HG03175 (cell line): ENCODE data around the gene SPIRE2.

Experiments used
- ATAC-seq: cut with Tn5 transposase; IDR thresholded peaks from one replicate; pipeline ENCODE4 v1.9.1; 2021; ENCODE audit warnings: mild to moderate bottlenecking, moderate library complexity; ENCODE audit not compliant: unreplicated experiment

The SPIRE2 gene

DNA sequence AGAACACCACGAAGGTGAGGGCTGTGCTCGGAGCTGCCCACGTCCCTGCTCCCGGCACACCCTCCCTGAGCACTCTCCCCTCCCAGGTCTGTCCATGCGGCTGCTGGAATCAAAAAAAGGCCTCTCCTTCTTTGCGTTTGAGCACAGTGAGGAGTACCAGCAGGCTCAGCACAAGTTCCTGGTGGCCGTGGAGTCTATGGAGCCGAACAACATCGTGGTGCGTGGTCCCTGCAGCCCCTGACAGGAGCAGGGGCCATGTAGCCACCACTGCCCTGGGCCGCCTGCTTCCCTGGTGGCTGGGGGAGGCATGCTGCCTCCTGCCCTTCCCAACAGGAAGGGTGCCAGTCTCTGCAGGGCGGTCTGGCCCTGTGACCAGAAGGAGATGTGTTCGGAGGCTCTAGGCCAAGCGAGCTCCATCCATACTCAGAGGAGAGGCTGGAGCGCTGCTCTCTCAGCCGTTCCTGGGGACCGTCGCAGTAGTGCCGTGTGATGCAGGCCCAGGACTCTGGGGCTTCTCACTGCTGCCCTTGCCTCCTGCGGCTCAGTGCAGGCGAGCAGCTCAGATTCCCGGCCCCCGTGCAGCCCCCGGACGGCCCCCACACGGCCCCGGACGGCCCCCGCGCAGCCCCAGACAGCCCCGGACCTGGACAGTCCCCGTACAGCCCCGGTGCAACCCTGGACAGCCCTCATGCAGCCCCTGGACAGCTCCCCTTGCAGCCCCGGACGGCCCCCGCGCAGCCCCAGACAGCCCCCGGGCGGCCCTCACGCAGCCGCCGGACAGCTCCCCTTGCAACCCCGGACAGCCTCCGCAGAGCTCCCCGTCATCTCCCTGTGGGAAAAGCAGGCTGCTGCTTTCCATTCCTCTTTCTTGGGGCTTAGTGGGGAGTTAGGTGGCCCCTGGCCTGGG lies 65.6 kb downstream of the SPIRE2 start:
- no peak for ATAC-seq

DNA sequence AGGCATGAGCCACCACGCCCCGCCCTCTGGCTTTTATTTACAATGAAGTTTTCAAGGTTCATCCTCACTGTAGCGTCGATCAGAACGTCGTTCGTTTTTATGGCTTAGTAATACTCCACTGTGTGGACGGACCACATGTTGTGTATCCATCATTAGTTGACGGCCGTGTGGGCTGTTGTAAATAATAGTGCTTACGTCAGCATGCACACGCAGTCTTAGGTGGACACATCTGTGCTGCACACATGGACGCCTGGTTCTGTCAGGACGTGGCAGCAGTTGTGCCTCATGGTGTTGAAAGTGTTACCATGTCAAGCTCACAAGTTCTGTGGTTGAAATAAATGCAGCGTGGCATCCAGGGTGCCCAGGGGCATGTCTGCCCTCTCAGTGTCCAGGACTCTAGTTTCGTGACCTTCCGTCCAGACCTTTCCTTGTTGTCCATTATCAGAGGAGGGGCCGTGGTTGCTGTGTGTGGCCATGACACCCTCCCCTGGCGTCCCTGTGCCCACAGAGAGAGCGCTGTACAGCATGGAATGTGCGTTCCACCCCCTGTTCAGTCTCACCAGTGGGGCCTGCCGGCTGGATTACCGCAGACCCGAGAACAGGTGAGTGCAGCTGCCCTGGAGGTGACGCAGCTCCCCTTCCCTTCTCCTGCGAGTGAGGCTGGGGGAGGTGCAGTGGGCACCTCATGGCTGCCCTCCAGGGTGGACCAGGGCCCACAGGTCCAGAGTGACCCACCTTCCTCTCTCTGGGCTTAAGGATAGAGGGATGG lies 67.4 kb downstream of the SPIRE2 start:
- ATAC-seq: no peak

DNA sequence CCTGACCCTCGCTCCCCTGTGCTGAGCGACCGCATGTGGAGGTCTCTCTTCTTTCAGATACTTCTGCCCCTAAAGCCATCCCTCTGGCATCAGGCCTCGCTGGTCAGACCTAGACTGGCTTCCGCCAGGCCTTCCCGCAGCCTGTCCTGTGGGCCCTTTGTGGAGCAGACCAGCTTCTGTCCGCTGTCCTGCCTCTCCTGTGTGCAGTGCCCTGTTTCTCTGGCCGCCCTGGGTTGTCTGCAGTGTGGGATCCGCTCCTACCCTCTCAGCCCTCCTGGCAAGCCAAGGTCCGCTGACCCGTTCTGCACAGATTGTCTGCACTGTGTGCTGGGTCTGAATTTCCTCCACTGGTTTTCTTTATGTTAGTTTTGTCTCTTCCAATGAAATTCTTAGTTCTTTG lies 68.9 kb downstream of the SPIRE2 start:
- no peak for ATAC-seq

DNA sequence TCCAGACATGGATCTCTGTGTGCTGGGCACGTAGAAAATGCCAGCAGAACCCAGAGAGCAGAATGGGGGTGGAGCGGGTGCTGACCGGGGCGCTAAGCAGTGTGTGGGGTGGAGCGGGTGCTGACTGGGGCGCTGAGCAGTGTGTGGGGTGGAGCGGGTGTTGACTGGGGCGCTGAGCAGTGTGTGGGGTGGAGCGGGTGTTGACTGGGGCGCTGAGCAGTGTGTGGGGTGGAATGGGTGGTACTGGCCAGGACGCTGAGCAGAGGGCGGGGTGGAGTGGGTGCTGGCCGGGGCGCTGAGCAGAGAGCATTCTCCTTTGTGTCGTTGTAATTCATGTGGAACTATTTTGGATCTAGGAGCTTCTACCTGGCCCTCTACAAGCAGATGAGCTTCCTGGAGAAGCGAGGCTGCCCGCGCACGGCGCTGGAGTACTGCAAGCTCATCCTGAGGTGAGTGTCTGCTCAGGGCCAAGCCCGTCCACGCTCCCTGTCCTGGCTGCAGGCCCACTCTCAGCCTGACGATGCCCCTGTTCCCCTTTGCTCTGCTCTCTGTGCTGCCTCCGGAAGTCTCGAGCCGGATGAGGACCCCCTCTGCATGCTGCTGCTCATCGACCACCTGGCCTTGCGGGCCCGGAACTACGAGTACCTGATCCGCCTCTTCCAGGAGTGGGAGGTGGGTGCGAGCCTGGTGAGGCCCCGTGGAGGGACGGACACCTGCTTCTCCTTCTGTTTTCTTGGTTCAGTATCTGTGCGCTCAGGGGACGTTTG lies 70.1 kb downstream of the SPIRE2 start:
- ATAC-seq: no peak

DNA sequence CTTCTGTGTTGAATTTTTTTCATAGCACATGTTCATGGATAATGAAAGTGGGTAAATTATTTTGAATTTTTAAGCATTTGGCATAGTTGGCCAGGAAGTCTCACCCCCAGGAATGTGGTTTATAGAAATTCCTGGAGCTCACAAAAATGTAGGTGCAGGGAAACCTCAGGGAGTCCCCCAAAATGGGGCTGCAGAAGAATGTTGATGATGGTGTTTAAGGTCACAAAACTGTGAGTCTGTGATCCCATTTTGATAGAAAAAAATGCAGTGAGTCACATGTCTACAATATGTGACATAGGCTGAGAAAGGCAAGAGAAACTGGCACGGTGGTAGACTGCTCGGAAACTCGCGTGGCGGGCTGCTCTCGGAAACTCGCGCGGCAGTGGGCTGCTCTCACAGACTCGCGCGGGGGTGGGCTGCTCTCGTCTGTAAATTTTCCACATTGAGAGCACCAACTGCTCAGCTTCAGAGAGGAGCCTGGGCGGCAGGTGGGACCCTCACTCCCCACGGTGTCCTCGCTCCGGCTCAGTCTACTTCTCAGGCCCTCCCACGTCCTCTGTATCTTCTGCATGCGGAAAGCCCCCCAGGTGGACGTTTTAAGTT lies 71.7 kb downstream of the SPIRE2 start:
- ATAC-seq: no peak

DNA sequence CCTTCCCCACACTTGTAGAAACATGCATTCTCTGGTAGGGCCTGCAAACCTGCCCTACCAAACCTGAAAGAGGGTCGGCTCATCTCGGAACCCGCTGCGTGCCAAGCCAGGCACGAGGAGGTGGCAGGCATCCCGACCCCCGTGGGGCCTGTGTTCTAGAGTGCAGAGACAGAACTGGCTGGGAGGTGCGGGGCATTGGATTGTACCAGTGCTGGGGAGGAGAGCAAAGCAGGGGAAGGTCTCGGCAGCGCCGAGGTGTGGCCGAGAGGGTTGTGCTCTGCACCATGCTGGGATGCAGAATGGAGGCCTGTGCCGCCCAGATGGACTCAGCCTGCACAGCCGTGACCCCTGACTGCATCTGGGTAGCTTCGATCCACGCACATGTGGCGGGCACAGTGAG lies 72.6 kb downstream of the SPIRE2 start:
- no peak for ATAC-seq

DNA sequence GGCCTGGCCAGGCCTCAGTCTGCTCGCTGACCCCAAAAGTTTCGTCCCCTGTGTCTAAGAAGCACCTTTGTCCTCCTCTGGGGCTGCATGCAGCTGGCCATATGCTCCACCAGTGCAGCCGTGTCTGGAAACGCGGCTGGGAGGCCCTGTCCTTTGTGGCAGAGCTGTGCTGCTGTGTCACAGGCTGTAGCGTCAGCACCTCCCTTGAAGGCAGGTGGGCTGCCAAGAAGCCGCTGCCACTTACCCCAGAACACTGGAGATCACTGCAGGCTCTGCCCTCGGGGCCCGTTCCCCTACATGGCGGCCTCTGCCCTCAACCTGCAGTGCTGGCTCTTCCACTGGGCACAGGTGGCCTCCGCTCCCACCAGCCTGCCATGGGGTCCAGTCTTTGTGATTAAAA lies 74.7 kb downstream of the SPIRE2 start:
- ATAC-seq: no peak

DNA sequence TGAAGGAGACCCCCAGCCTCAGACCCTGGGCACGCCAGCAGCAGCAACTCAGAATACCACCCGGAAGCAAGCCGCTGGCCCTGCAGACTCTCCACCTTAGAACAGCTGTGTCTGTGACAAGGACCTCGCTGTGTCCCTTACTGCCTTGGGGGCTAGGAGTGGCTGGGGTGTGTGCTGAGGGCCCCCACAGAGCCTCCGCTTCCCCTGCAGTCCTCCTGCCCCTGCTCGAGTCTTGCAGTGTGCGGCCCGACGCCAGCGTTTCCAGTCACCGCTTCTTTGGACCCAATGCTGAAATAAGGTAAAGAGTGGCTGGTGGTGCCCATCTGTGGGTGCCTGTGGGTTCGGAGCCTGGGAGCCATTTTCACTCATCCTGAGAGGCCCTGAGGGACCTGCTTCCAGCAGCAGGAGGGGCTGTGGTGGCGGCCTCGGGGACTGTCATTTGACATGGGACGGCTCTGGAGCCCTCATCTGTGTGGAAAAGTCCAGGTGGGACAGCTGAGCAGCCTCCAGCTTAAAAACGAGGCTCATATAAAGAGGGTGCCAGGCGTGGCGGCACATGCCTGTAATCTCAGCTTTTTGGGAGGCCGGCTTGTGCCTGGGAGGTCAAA lies 75.7 kb downstream of the SPIRE2 start:
- ATAC-seq: no peak

DNA sequence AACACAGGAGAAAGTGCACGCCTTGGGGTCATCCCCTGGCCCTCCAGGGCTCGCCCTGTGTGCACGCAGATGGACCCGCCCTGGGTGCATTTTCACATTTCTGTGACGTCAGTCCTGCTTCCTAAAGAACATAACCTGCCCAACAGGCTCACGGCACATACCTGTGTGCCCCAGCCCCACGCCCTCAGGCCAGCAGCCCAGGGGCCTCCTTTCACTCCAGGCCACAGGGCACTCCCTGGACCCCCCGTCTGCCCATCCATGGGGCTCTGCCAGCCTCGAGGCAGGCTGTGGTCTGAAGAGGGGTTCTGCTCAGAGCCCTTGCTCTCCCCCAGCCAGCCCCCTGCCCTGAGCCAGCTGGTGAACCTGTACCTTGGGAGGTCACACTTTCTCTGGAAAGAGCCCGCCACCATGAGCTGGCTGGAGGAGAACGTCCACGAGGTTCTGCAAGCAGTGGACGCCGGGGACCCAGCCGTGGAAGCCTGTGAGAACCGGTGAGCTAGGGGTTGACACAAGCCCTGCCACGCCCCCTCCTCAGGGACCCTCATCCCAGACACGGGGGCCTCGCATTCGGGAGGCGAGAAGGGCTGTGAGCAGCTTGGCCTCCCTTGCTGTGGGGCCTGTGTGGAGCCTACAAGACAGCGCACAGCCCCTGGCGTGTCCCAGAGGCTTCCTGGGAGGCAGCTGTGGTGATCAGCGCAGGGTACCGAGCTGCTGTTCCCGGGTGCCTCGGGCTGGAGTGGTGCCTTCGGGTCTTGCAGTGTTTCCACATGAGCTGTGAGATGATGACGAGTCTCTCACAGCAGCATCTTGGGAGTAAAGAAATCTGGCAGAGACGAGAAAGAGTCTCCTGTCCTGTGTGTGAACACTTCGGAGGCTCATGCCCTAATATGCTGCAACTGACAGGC lies 76.6 kb downstream of the SPIRE2 start:
- no peak for ATAC-seq

DNA sequence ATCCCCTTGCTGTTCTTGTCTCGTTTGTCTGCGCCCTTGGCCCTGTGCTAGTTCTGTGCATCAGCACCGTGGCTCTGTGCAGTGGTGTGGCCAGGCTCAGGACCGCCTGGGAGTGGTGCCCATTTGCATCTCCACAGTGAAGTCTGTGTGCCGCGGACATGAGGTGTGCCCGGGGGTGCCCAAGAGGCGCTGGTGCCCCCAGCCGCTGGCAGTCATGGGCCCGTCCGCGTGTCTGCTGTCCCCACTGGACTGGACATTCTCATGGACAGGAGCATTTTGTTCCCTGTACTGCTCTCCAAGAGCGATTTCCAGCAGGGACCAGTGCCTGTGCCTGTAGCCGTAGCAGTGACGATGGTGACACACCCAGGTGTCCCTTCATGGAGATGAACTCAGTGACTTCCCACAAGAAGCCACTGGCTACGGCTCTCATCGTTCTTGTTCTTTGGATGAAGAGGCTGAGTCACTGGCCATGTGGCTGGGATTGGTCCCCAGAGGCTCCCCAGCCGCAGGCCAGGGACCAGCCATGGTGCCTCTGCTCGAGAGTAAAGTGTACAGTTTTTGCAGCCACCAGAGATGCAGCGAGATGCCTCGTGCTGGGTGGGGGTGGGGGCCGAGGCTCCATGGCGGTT lies 77.3 kb downstream of the SPIRE2 start:
- no peak for ATAC-seq

DNA sequence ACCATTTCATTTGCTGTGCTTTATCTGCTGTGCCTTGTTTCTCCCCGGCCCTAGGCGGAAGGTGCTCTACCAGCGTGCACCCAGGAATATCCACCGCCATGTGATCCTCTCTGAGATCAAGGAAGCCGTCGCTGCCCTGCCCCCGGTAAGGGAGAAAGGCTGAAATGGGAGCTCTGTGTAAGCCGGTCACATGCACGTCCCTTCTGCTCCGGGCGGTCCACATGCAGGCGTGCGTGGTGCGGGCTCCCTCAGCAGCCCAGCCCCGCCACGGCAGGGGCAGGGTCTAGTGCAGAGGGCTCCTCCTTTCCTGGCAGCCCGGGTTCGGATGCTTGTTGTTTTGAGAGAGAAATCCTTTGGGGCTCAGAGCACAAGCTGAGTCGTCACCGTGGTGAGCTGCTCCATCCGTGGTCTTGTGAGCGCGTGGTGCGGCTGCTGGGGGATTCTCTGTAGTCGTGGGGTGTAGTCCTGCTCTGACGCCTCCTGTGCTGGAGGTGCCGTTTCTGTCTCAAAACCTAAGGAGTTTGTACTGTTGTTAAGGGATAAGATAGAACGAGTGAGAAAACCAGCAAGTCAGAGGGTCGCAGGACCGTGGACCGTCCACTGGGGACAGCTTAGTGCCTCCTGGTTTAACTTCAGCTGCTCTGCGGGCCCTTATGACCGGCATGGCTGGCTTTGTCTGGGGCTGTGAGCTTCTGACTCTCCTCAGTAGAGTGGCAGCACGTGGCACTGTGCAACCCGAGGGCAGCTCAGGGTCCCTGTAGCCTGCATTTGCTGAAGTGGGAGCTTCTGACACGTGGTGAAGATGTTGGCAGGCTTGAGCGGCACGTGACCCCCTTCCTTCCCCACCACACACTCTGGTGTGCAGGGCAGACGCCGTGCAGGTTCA lies 78.1 kb downstream of the SPIRE2 start:
- no peak for ATAC-seq

DNA sequence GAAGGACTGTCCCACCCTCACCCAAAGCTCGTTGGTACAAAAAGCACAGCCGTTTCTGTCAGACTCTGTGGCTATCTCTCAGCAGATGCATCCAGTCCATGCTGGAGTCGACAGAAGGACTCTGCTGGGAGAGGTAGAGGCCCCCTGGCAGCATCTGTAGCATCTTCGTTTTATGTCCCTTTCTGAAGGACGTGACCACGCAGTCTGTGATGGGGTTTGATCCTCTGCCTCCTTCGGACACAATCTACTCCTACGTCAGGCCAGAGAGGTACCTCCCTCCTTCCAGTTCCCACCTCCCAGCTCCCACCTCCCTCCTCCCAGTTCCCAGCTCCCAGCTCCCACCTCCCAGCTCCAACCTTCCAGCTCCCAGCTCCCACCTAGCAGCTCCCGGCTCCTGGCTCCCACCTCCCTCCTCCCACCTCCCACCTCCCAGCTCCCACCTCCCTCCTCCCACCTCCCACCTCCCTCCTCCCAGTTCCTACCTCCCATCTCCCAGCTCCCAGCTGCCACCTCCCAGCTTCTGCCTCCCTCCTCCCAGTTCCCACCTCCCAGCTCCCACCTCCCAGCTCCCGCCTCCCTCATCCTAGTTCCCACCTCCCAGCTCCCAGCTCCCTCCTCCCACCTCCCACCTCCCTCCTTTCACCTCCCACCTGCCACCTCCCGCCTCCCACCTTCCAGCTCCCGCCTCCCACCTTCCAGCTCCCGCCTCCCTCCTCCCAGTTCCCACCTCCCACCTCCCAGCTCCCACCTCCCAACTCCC lies 79.0 kb downstream of the SPIRE2 start:
- ATAC-seq: no peak

DNA sequence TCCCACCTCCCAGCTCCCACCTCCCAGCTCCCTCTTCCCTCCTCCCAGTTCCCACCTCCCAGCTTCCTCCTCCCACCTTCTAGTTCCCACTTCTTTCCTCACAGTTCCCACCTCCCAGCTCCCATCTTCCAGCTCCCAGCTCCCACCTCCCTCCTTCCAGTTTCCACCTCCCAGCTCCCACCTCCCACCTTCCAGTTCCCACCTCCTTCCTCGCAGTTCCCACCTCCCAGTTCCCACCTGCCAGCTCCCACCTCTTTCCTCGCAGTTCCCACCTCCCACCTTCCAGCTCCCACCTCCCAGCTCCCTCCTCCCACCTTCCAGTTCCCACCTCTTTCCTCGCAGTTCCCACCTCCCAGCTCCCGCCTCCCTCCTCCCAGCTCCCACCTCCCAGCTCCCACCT lies 80.0 kb downstream of the SPIRE2 start:
- no peak for ATAC-seq

DNA sequence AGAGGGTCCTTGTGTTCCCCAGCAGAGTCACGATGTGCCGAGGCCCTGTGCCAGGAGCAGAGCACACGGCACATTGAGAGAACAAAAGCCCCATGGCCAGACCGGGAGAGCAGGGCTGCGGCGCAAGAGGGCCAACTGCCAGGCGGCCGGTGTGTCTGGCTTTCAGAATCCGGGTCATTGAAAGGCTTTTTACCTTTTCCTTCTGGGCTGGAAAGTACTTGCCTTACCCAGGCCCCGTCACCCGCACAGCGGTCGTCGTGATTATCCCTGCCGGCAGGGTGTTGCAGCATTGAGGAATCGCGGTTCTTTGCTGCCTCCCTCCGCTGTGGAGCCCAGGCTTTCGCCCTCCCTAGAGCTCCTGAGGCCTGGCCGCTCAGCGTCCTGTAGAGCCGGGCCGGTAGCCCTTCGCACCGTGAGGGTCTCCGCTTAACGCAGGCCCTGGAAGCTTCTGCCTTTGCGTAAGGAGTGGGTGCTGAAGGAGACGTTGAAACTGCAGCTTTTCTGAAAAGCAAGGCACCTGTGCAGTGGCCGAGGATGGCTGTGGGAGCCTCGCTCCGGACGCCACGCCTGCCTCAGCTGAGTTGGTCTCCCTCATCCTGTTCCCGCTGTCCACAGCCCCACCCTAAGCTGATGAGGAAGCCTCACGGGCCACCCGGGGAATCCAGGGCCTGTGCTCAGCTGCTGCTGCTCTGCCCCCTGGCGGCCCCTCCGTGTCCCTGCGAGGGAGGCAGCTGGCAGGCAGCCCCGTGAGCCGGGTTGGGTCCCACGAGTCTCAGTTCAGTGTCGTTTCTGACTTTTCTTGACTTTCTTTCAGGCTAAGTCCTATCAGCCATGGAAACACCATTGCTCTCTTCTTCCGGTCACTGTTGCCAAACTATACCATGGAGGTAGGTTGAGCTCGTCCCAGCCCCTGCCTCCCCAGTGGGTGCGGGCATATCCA lies 81.8 kb downstream of the SPIRE2 start:
- peak; percentile 50 for ATAC-seq

DNA sequence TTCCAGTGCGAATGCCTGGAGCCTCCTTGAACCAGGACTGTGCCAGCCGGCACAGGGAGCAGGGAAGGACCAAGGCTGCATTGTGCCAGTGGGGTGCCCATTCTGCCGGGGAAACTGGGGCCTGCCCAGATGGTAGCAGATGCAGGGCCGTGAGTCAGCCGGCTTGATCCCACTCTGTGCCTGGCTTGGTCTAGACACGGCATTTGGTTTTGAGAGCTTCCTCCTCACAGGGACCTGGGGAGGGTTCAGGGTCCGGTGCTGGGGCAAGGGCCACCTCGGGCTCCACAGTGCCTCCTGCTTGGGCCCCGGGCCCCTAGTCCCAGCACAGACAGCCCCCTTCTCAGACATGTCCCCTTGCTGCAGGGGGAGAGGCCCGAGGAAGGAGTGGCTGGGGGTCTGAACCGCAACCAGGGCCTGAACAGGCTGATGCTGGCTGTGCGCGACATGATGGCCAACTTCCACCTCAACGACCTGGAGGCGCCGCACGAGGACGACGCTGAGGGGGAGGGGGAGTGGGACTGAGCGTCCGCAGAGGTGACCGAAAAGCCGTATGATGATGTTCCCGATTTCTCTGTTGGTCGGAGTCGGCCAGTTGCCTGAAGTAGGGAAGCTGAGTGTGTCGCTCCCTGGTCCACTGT lies 82.6 kb downstream of the SPIRE2 start:
- ATAC-seq: no peak

DNA sequence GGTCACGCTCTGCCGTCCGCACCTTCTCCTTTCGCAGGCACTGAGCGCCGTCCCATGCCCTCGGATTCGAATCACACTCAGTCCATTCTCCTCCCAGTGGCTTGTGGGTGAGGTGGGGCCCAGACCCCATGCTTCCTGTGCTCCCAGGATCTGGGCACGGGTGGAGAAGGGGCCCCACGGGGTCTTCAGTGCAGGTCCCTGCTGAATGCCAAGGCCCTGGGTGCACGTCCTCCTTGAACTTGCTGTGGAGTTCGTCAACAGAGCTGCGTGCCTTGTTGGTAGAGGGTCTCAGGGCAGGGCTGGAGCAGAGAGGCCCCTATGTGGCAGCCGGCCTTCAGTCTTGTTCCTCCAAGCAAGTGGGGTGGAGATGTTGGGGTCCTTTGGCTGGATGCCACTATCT lies 83.1 kb downstream of the SPIRE2 start:
- ATAC-seq: no peak
